Kidney (tissue), 14 donors: Measurements from ENCODE around the gene PRUNE2. TPM values are rescaled to one million over a fixed set of nuclear protein-coding genes. Genes with fewer than 3 reads are reported as not detected.
A peak's percentile ranks its signal among the peaks of the same experiment; 100 is the strongest.

Experiments used
- DNase-seq, 5 donors: peaks; one replicate each; pipeline ENCODE4 v3.0.0-alpha.2; 2013 to 2020
- FAIRE-seq: peaks from 2 replicates; lab custom pipeline; 2012; peaks lifted over from hg19 to GRCh38; lab: Jason Lieb, UNC
- H3K27ac ChIP-seq, 2 donors: one replicate each; pipeline ENCODE4 v1.7.0; 2013; ENCODE audit warnings: low read depth in 2 of 2, low read length in 2 of 2, inconsistent platforms in 1 of 2
- H3K27me3 ChIP-seq: one replicate; pipeline ENCODE4 v1.7.1; 2013; ENCODE audit warnings: low read length, inconsistent platforms; ENCODE audit not compliant: control insufficient read depth, insufficient read depth
- H3K36me3 ChIP-seq, 3 donors: one replicate each; pipeline versions ENCODE4 v1.7.0 to v1.7.1; 2013; ENCODE audit warnings: low read length in 3 of 3, control low read depth in 1 of 3, inconsistent platforms in 1 of 3; ENCODE audit not compliant: insufficient read depth in 3 of 3, control insufficient read depth in 2 of 3
- H3K4me1 ChIP-seq, 3 donors: one replicate each; pipeline versions ENCODE4 v1.7.0 to v1.7.1; 2013; ENCODE audit warnings: low read length in 3 of 3, inconsistent platforms in 1 of 3, low read depth in 1 of 3; ENCODE audit not compliant: control insufficient read depth in 2 of 3, insufficient read depth in 2 of 3
- H3K4me3 ChIP-seq, 3 donors: one replicate each; pipeline versions ENCODE4 v1.7.0 to v1.8.1; 2013; ENCODE audit warnings: low read length in 3 of 3, control low read depth in 1 of 3, inconsistent platforms in 1 of 3
- H3K9ac ChIP-seq, 3 donors: one replicate each; pipeline versions ENCODE4 v1.7.0 to v1.7.1; 2013; ENCODE audit warnings: low read length in 3 of 3, control low read depth in 1 of 3, inconsistent platforms in 1 of 3
- H3K9me3 ChIP-seq, 3 donors: one replicate each; pipeline versions ENCODE4 v1.7.0 to v1.7.1; 2013; ENCODE audit warnings: low read length in 3 of 3, control low read depth in 1 of 3, inconsistent platforms in 1 of 3; ENCODE audit not compliant: control insufficient read depth in 2 of 3, insufficient read depth in 1 of 3
- intact Hi-C: fragments of 100-400 bp; cut with DNase I; formaldehyde crosslinking; loops from one replicate; pipeline ENCODE4 v1.11.1; 2022
- polyA plus RNA-seq: library from polyadenylated mRNA; stranded (reverse); fragments of 350-450 nt; fragmentation: Illumina TruSeq; extraction: RNeasy Lipid Tissue Mini Kit (QIAGEN cat#74804); gene quantifications from one replicate; pipeline ENCODE4 v1.2.3, GENCODE V29; 2014; ENCODE audit warnings: low read depth, low replicate concordance; ENCODE audit not compliant: insufficient read depth
- total RNA-seq: library from RNA; stranded (reverse); fragmentation: NEBNext Ultra II Directional; extraction: Animal tissue kit (Norgen Biotek cat#: 25700); gene quantifications from one replicate; pipeline ENCODE4 v1.2.1, GENCODE V29; 2021
- TF ChIP-seq, protein P1 (sequence below): IDR thresholded peaks from 3 replicates; pipeline ENCODE4 v1.5.1; 2012; ENCODE audit warnings: mild to moderate bottlenecking, moderate library complexity, borderline replicate concordance; ENCODE audit not compliant: insufficient read depth; ENCODE audit errors: extremely low read depth
- donor health status: control.
- donor health status: control.
- donor health status: control.
- donor health status: control.
- donor health status: control.
- donor health status: DM: yes; HTN: yes; CAD: no.
- donor health status: Normal renal cell carcinoma (clear cell type).

PRUNE2 gene
- total and polyA plus RNA-seq, 2 donors from 2014 or later: 12.6 to 65.1 TPM

DNA sequence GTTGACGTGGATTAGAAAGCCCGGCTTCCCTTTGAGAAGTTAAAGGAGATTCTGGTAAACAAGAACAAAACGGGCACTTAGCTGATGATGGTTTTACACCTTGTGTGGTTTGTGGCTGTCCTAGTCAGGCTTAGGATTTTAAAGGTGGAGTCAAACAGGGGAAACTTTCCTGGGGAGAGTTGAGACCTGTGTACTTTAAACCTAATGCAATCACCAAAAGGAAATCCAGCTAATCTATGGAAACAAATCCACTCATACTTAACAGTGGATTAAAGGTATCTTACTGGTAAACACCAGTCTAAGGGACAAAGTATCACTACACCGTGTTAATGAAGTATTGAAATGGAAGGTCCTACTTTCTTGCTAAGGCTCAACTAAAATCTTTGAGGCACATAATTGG is 291.9 kb downstream of the PRUNE2 start:
- no peak overlapping the region for H3K4me3 ChIP-seq
- no peak overlapping the region for H3K27ac ChIP-seq
- H3K9ac ChIP-seq: no peak overlapping the region
- no peak for DNase-seq
- no peaks in the 10 kb centered on the region for H3K36me3 ChIP-seq
- TF ChIP-seq, protein P1, sequence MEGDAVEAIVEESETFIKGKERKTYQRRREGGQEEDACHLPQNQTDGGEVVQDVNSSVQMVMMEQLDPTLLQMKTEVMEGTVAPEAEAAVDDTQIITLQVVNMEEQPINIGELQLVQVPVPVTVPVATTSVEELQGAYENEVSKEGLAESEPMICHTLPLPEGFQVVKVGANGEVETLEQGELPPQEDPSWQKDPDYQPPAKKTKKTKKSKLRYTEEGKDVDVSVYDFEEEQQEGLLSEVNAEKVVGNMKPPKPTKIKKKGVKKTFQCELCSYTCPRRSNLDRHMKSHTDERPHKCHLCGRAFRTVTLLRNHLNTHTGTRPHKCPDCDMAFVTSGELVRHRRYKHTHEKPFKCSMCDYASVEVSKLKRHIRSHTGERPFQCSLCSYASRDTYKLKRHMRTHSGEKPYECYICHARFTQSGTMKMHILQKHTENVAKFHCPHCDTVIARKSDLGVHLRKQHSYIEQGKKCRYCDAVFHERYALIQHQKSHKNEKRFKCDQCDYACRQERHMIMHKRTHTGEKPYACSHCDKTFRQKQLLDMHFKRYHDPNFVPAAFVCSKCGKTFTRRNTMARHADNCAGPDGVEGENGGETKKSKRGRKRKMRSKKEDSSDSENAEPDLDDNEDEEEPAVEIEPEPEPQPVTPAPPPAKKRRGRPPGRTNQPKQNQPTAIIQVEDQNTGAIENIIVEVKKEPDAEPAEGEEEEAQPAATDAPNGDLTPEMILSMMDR: no peak
- no peaks in the 10 kb centered on the region for H3K27me3 ChIP-seq
- FAIRE-seq: no peak
- H3K9me3 ChIP-seq: no peaks in the 10 kb centered on the region
- intact Hi-C loops: no loop called here
- H3K4me1 ChIP-seq: no peaks in the 10 kb centered on the region

GRCh38 chr9:76613150-76613781 is 292.6 kb downstream of the PRUNE2 start:
- Histone ChIP-seq H3K27ac (no peak overlapping the region), H3K9me3 (no peaks in the 10 kb centered on the region), H3K9ac (no peak overlapping the region), H3K36me3 (no peaks in the 10 kb centered on the region), H3K4me1 (no peaks in the 10 kb centered on the region), H3K27me3 (no peaks in the 10 kb centered on the region), H3K4me3 (no peak overlapping the region)
- no peak for DNase-seq
- TF ChIP-seq, protein P1: no peak
- FAIRE-seq: no peak
- intact Hi-C loops: no loop called here

GRCh38 chr9:76610011-76610352 is 295.9 kb downstream of the PRUNE2 start:
- Histone ChIP-seq H3K4me1 (no peaks in the 10 kb centered on the region), H3K27me3 (no peaks in the 10 kb centered on the region), H3K27ac (no peak overlapping the region), H3K36me3 (no peaks in the 10 kb centered on the region), H3K4me3 (no peak overlapping the region), H3K9ac (no peak overlapping the region), H3K9me3 (no peaks in the 10 kb centered on the region)
- DNase-seq (peak in 1 of 5 donors; percentile 82), FAIRE-seq (no peak)
- intact Hi-C loops: no loop called here
- TF ChIP-seq, protein P1: no peak
